Ramos (cell line): ENCODE results near the gene PRR23E.

Experiments used
- in situ Hi-C: fragments of 300-500 bp; cut with MboI; formaldehyde crosslinking; loops from one replicate; pipeline ENCODE4 v1.14.3; 2022; ENCODE audit warnings: low sequenced_read_pairs; ENCODE audit not compliant: unreplicated experiment

The PRR23E gene, protein sequence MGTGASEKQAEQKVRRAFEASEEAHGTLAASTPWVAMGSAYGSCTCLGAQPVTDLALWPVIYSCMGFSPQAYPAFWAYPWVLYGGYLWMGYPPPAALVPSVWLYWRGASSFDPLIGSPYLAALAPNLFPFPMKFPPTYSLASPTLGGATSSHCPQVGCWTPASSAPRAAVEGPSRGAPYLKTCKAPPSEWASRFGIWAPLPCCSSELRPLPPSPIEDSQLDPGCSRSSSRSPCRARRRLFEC

DNA sequence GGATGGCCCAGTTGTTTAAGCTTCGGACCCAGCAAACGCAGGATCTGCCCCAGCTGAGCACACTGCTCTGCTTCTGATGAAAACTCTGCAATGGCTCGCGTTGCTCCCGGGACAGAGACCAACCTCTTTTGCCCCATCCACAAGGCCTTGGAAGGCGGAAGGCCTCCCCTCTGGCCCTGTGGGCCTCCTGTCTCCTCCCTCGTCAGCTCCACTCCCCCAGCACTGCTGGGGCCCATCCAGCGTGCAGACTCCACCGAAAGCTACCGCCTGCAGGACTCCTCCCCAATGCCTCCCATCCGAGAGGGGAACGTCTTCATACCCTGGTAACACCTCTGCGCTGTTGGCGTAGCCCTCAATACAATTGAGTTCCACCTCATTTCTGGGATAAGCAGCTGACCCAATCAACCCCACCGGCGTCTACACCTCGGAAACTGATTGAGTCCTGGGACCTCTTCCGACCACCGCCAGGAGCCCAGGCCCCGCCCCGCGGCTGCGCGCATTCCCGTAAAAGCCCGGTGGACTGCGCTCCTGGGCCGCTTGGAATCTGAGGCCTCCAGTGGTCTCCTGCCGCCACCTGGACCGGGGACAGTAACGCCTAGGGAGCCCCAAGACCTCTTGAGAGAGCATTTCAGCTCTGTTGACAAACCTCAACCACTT lies at the start of gene PRR23E:
Gene PRR23E (plus strand): TSS at position 556 of the 657 bp plus-strand sequence. CDS start 3,555 bp downstream, outside the sequence.
- in situ Hi-C loops: no loop called here

DNA sequence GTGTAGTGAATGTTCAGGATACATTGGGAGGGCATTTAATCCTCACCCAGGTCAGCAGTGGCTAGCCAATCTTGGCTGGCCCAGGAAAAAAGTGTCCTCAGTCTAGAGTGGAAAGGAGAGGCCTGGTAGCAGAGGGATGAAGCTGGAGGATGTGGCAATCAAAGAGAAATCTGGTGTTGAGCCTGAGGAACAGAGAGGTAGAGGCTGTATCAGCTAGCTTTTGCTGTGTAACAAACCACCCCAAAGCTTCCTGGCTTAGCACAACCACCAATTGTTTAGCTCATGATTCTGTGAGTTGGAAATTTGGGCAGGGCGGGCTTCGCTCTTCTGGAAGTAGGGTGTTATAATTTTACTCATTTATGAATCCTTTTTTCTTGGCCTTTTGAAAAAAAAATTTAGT lies 49.8 kb upstream of the PRR23E start:
- in situ Hi-C loops: no loop called here

DNA sequence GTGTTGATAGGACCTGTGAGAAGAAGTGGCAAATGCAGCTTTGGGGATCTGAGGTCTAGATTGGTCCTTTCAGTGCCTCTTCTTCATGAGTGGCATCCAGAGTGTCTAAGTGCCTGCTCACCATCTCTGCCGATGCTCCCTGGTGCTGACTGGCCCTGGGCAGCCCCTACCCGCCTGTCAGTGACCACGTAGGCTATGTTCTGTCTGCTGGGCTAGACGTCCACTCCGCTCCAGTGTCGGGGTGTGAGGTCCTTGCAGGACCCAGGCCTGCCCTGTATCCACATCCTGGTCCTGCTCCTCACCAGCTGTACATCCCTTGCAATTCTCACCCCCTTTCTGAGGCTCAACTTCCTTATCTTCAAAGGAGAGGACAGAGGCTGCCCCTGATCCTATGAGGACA lies 48.3 kb upstream of the PRR23E start:
- in situ Hi-C loops: no loop called here

DNA sequence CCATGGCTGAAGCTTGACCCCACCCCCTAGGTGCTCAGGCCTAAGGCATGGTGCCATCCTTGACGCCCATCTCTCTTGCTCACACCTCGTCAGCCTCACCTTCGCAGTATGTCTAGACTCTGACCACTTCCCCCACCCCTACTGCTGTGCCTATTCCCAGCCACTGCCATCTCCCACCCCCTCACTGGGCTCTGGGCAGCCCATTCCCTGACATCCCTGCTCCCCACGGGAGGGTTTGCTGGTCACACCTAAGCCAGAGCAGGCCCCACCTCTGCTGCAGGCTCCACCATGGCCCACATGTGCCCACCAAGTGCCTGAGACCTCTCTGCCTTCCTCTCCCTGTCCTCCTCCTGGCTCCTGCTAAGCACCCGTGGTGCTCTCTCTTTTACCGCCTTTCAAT lies 47.7 kb upstream of the PRR23E start:
- in situ Hi-C loops: no loop called here

DNA sequence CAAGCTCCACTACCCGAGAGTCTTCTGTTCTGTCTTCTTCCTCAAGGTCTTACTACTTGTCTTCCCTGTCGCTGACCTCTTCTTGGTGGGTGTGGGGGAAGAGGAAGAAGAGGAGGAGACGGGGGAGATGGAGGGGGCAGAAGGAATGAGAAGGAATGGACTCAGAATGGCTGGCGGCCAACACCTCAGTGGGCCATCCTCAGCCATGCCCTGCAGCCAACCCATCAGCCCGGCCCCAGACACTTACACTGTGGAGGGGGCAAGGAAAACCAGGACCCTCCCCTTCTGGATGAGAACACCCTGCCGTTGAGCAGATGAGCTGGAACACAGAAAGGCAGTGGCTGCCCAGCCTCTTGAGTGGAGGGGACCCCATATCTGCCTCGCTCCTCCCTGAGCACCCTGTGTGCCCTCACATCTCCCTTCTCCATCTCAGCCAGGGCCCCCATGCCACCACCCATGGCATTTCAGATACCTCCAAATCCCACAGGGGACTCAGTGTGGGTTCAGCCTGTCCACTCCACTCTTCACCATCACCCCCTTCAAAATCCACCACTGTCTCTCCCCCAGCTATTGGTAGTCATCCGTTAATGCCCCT lies 45.5 kb upstream of the PRR23E start:
- in situ Hi-C loops: no loop called here

DNA sequence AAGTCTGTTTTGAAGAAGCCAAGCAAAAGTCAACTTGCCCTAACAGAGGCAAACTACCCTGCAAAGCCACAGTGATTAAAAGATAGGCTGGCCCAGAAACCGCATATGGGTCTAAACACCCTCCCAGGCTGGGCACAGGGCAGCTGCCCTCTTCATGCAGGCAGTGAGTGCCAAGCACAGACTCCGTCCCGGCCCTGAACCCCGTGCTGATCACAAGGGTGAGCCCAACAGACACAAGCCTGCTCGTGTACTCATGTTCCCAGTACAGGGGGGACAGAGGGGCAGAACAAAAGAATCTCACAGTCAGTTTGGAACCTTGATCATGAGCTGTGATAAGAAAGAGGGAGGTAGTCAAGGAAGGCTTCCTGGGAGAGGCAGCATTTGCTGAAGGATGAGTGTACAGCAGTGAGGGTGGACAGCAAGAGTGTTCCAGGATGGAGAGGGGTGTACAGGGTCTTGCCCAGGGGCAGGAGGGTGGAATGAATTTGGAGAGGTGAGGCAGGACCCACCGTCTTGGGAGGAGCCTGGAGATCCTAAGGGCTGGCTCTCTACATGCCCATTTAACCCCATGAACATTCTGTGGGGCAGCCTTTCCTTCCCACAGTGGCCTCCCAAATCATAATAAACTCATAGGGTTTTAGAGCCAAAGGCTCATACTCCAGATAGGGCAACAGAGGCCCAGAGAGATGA lies 43.2 kb upstream of the PRR23E start:
- in situ Hi-C loops: no loop called here

DNA sequence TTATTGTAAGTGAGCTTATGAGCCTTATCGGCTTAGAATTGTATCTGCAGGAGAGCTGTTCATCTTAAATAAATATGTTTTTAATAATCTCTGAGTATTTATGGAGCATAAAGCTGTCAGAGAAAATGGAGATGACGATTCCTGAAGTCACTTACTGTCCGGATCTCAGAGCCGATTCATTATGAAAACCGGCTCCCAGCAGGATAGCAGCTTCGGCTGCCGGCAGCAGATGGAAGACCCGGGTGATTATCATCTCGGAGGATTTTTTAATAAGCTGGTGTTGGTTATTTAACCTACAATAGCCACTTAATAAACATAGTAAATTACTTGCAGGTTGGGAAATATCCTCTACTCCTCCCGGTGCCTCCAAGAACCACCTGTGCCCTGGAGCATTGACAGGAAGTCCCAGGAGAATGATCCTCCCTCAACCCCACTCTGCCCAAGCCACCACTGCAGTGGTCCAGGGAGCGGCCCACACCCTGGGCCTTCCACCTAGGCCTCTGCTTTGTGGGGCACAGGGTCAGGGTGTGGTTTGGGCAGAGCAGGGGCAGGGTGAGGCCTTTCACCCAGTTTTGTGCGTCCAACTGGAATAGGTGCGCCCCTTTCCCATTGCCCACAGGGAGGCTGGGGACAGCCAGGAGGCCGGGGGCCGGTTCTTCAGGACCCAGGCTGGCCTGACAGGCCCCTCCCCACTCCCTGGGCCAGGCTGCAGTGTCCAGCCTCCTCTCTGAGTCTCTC lies 42.2 kb upstream of the PRR23E start:
- in situ Hi-C loops: no loop called here

DNA sequence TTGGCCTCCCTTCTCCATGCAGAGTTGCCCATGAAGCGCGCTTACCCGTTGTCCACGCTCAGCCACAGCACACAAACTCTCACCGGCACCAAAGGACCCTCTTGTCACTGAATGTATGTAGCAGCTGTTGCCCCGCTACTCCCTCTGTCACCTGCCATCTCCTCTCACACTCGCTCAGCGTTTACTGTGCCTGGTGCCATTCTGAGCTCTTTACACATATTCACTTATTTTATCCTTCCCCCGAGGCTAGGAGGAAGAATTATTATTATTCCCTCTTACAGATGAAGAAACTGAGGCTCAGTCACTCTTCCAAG lies 41.7 kb upstream of the PRR23E start:
- in situ Hi-C loops: no loop called here

DNA sequence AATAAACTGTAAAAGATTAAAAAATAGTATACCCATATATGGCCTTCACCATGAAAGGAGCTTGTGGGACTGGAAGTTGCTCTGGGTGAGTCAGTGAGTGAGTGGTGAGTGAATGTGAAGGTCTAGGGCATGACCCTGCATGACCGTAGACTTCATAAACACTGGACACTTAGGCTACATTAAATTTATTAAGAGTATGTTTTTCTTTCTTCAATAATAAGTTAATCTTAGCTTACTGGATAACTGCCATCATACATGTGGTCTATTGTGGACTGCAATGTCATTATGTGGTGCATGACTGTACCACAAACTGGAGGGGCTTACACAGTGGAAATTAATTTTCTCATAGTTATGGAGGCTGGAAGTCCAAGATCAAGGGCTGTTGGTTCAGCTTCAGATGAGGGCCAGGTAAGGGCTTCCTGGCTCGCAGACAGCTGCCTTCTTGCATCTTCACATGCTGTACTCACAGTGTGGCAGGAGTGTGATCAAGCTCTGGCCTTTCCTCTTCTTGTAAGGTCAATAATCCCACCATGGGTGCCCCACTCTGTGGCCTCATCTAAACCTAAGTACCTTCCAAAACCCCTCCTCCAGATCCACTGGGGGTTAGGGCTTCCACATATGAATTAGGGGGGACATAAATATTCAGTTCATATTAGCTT lies 40.8 kb upstream of the PRR23E start:
- in situ Hi-C loops: no loop called here

DNA sequence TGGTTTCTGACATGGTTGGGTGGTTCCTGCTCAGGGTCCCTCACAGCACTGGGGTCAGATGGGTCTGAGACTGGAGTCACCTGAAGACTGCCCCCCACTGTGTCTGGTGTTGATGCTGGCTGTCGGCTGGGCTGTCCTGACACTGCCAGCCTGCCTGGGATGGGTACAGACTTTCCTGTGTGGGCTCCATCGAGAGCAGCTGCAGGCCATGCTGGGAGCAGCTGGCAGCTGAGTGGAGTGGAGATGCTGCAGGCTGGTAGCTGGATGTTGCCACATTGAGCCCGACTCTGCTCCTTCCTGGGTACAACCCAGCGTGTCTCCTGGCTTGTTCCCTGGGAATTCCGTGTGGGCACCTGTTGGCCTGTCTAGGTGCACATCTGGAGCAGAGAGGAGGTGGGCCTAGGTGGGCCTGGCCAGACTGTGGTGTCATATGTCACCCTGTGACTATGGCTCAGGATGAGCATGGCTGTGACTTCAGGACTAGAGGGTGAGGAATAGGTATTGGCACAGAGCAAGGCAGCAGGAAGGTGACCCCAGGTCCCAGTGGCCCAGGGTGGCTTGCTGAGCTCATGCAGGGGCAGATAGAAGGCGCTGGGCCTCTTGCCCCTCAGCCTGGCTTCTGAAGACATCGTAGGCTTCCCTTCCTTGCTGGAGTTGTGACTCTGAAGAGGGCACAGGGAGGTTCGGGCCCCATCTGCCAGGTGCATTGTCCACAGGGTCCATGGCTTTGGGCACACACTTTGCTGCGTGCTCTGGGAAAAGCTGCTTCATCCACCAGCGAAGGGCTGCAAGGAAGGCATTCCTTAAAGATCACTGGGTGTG lies 40.0 kb upstream of the PRR23E start:
- in situ Hi-C loops: no loop called here

DNA sequence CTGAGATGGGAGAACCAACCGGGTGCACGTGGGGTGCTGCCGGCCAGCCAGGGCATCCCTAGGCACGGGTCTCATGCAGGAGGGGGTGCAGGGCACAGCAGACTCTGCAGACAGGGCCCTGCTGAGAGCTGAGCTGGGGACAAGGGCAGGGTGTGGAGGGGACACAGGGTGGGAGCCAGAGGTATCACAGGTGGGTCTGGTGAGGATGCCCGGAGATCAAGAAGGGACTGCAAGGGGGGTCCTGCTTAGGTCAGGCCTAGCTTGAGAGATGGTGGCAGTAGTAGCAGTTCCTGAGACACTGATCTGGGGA lies 39.5 kb upstream of the PRR23E start:
- in situ Hi-C loops: no loop called here

DNA sequence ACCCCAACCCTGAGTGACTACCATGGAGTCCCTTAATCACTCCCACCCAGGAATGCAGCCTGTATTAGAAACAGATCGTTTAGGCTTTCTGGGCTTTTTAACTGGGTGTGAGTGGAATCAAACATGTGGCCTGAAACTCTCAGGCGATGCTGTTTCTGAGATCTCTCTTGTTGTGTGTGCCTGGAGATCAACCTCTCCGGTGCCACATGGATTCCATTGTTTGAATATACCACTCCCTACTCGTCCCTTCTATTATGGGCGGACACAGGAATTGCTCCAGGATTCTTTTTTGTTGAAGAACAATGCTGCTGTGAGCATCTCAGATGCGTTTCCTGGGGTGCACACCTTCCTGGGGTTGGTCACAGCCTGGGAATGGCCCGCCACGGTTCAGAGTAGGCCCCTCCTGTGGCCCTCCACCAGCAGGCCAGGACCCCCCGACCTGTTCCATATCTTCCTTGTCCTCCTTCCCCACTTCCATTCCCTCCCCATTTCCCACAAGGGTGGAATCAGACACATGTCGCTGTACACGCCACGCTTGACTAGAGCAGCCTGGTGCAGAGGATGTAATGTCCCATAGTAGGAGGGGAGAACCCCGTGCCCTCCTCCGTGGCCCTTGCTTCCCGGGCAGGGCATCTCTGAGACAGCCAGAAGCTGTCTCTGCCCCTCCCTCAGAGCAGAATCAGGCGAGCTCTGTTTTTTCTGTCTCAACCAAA lies 36.4 kb upstream of the PRR23E start:
- in situ Hi-C loops: no loop called here

DNA sequence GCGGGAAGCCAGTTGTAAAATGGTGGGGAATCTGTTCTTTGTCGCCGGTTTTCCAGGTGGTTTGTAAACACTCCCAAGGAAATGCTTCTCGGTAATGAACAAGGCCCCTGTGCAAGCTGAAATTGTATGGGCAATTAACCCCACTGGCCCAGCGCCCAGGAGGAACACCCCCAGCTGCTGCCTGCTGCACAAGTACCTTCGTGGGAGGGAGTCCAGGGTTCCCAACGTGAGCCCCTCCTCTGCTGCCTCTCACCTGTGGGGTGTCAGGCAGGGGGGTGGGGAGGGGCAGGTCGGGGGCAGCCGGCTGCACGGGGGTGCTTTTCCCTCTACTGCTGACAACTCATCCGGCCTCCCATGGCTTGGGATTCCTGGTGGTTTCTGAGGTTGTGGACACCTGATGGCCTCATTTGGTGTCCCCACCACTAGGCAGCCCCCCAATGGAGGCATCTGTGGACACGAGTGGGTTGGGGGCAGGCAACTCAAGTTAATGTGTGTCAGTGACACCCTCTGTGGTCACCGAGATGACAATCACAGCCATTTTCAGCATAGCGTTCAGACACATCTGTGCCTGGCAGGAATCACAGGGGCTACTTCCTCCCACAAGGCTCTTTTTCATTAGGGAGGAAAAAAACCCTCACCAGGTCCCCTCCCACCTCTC lies 35.6 kb upstream of the PRR23E start:
- in situ Hi-C loops: no loop called here

DNA sequence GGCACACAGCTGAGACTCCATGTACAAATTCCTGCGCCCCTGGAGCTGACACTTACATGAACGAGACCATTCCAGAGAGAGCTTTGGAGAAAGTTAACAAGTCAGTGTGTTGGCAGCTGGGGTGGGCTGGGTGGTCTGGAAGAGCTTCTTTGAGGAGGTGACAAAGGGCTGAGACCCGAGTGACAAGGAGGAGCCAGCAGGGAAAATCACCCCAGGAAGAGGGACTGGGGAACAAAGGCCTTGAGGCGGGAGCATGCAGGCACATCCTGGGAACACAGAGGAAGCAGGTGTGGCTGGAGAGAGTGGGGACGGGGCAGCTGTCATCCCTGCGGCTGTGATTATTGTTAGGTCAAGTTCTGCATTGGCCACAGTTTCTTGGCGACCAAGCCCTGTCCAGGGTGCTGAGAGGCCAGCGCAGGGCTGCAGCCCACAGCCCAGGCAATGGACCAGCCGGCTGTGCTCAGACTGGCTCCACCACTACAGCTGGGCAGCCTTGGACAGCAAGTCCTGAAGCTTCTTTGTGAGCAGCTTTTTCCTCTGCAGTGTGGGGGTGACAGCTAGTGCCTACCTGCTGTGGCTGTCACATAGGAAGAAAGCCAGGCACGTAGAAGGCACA lies 34.2 kb upstream of the PRR23E start:
- in situ Hi-C loops: no loop called here

DNA sequence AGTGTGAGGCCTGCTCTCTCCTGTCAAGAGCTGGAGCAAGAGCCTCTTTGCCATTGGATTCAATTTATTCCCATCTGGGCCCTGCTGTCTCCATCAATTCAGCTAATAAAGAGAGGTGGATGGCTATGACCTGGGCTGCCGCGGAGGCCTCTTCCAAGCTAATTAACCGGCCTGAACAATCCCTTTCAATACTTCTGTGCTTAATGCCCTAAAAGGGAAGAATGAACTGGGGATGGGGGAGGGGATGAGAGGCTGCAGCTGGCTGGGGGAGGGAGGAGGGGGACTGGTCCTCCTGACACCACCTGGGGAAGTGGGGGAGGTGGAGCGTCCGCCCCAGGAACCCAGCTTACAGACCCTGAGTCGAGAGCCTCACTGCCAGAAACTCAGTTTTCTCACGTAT lies 33.4 kb upstream of the PRR23E start:
- in situ Hi-C loops: no loop called here

DNA sequence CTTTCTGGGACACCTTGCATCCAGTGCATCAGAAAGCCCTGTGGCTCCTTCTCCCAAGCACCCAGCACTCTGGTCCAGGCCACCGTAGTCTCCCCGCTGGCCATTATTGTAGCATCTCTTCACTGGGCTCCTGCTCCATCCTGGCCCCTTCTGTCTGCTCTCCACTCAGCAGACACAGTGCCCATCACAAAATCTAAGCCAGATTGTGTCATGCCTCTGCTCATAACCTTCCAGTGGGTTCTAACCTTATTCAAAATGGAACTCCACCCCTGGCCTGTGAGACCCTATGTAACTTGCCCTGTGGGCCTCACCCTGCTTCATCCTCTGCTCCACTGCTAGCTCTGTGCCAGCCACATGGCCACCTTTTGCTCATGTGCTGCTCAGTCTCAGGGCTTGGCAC lies 31.7 kb upstream of the PRR23E start:
- in situ Hi-C loops: no loop called here

DNA sequence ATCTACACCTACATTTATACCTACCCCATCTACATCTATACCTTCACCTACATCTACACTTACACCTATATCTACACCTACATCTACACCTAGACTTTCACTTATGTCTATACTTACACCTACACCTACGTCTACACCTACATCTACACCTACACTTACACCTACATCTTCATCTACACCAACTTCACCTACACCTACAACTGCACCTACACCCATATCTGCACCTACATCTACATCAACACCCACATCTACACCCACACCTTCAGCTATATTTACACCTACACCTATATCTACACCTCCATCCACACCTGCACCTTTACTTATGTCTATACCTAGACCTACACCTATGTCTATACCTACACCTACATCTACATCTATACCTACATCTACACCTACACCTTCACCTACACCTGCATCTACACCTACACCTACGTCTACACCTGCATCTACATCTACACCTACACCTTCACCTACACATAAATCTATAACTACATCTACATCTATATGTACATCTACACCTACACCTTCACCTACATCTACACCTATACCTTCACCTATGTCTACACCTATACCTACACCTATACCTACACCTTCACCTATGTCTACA lies 30.9 kb upstream of the PRR23E start:
- in situ Hi-C loops: no loop called here
